DND-41 (cell line): ENCODE data around the gene ANKK1.

Experiments
- ATAC-seq: fragments of 200-7000 bp; cut with Tn5 transposase; 3 replicates; pipeline ENCODE4 v1.9.1; 2021; ENCODE audit warnings: low read depth; ENCODE audit not compliant: insufficient read depth
- DNase-seq: peaks from one replicate; pipeline ENCODE4 v3.0.0-alpha.2; 2020
- H2AFZ ChIP-seq: 2 replicates; pipeline ENCODE4 v1.6.0; 2012; ENCODE audit warnings: low read depth, low read length
- H3K27ac ChIP-seq: 2 replicates; pipeline ENCODE4 v1.5.1; 2012; ENCODE audit warnings: low read length, inconsistent platforms
- H3K27me3 ChIP-seq: fragments of 200-600 bp; sonication (generic); 2 replicates; pipeline ENCODE4 v1.6.0; 2012; ENCODE audit warnings: low read length, mild to moderate bottlenecking, inconsistent platforms; ENCODE audit not compliant: insufficient read depth, poor library complexity
- H3K36me3 ChIP-seq: 2 replicates; pipeline ENCODE4 v1.5.1; 2012; ENCODE audit warnings: low read length, inconsistent platforms; ENCODE audit not compliant: insufficient read depth
- H3K4me1 ChIP-seq: 2 replicates; pipeline ENCODE4 v1.5.1; 2012; ENCODE audit warnings: mild to moderate bottlenecking, low read length; ENCODE audit not compliant: insufficient read depth
- H3K4me2 ChIP-seq: 2 replicates; pipeline ENCODE4 v1.6.0; 2012; ENCODE audit warnings: mild to moderate bottlenecking, moderate library complexity, low read length, inconsistent platforms; ENCODE audit not compliant: insufficient read depth
- H3K4me3 ChIP-seq, 2 experiments: fragments of 200-600 bp in 1 of 2; shearing (Covaris generic) in 1 of 2; 2 replicates each; pipeline ENCODE4 v1.5.1; 2012 to 2016; ENCODE audit warnings: inconsistent platforms in 2 of 2, low read length in 2 of 2, mild to moderate bottlenecking in 2 of 2, low read depth in 1 of 2, moderate library complexity in 1 of 2
- H3K79me2 ChIP-seq: 2 replicates; pipeline ENCODE4 v1.6.0; 2012; ENCODE audit warnings: low read length, inconsistent platforms; ENCODE audit not compliant: insufficient read depth
- H3K9ac ChIP-seq: 2 replicates; pipeline ENCODE4 v1.6.0; 2012; ENCODE audit warnings: low read depth, mild to moderate bottlenecking, inconsistent platforms, low read length, moderate library complexity
- H3K9me3 ChIP-seq: 2 replicates; pipeline ENCODE4 v1.5.1; 2012; ENCODE audit warnings: low read length, moderate library complexity, mild to moderate bottlenecking, inconsistent platforms; ENCODE audit not compliant: insufficient read depth, severe bottlenecking
- H4K20me1 ChIP-seq: 2 replicates; pipeline ENCODE4 v1.6.0; 2012; ENCODE audit warnings: low read length; ENCODE audit not compliant: insufficient read depth
- CTCF ChIP-seq: IDR thresholded peaks from 2 replicates; pipeline ENCODE4 v1.5.1; 2012; ENCODE audit warnings: borderline replicate concordance, low read length, moderate library complexity, mild to moderate bottlenecking; ENCODE audit not compliant: poor library complexity, severe bottlenecking; ENCODE audit errors: extremely low read depth
- EZH2 ChIP-seq: IDR thresholded peaks from 3 replicates; pipeline ENCODE4 v1.6.1; 2012; ENCODE audit warnings: borderline replicate concordance, low read depth, mild to moderate bottlenecking, moderate library complexity, low read length, inconsistent platforms; ENCODE audit not compliant: severe bottlenecking

The ANKK1 gene

GRCh38 chr11:113435190-113435968, 47.8 kb downstream of the ANKK1 start:
- Histone ChIP-seq H3K9ac (no peak overlapping the region), H3K27me3 (no peaks in the 10 kb centered on the region), H3K79me2 (no peaks in the 10 kb centered on the region), H3K36me3 (no peaks in the 10 kb centered on the region), H3K27ac (no peak overlapping the region), H3K4me1 (no peaks in the 10 kb centered on the region), H2AFZ (no peak overlapping the region), H3K4me3 (no peak overlapping the region), H3K4me2 (no peak overlapping the region), H3K9me3 (no peaks in the 10 kb centered on the region), H4K20me1 (no peaks in the 10 kb centered on the region)
- TF ChIP-seq CTCF (no peak), EZH2 (no peak)
- DNase-seq: no peak
- no peak for ATAC-seq

GRCh38 chr11:113436672-113437252, 49.2 kb downstream of the ANKK1 start:
- no peaks in the 10 kb centered on the region for H3K27me3 ChIP-seq
- no peak overlapping the region for H3K4me3 ChIP-seq
- H3K27ac ChIP-seq: no peak overlapping the region
- H3K4me2 ChIP-seq: no peak overlapping the region
- TF ChIP-seq CTCF (no peak), EZH2 (no peak)
- no peaks in the 10 kb centered on the region for H4K20me1 ChIP-seq
- DNase-seq (no peak), ATAC-seq (no peak)
- no peak overlapping the region for H3K9ac ChIP-seq
- no peaks in the 10 kb centered on the region for H3K79me2 ChIP-seq
- H3K4me1 ChIP-seq: no peaks in the 10 kb centered on the region
- no peaks in the 10 kb centered on the region for H3K36me3 ChIP-seq
- H3K9me3 ChIP-seq: no peaks in the 10 kb centered on the region
- no peak overlapping the region for H2AFZ ChIP-seq

- no peak overlapping the region for H3K9ac ChIP-seq
- ATAC-seq (no peak), DNase-seq (no peak)
- H3K4me3 ChIP-seq: no peak overlapping the region
- H3K9me3 ChIP-seq: no peaks in the 10 kb centered on the region
- H3K27ac ChIP-seq: no peak overlapping the region
- H3K79me2 ChIP-seq: no peaks in the 10 kb centered on the region
- H4K20me1 ChIP-seq: no peaks in the 10 kb centered on the region
- no peak overlapping the region for H3K4me2 ChIP-seq
- no peak overlapping the region for H2AFZ ChIP-seq
- peaks cover 6% of the 10 kb centered on the region for H3K27me3 ChIP-seq
- TF ChIP-seq EZH2 (no peak), CTCF (no peak)
- H3K36me3 ChIP-seq: no peaks in the 10 kb centered on the region
- H3K4me1 ChIP-seq: no peaks in the 10 kb centered on the region
Observed at GRCh38 chr11:113440816-113441215, 53.2 kb downstream of the ANKK1 start.
